H1 (cell line): ENCODE data around the gene NCOA1. TPM values are rescaled to one million over a fixed set of nuclear protein-coding genes. Genes with fewer than 3 reads are reported as not detected.

Source experiments
- FOSL1 ChIP-seq: IDR thresholded peaks from 2 replicates; pipeline ENCODE4 v1.6.1; 2011; ENCODE audit warnings: mild to moderate bottlenecking, low read depth, low read length, moderate library complexity; ENCODE audit not compliant: insufficient read depth
- HDAC2 ChIP-seq, 2 experiments: fragments of 300-600 bp in 1 of 2; sonication (generic) in 1 of 2; IDR thresholded peaks; 2 replicates each; pipeline ENCODE4 v1.6.1; 2011 to 2012; ENCODE audit warnings: low read depth in 2 of 2, low read length in 2 of 2, mild to moderate bottlenecking in 2 of 2, moderate library complexity in 2 of 2, borderline replicate concordance in 1 of 2, inconsistent platforms in 1 of 2
- POLR2A ChIP-seq, 2 experiments: IDR thresholded peaks; 1 replicate in 1 of 2; 2 replicates in 1 of 2; pipeline ENCODE4 v1.6.1; 2011; ENCODE audit warnings: low read depth in 2 of 2, low read length in 2 of 2, mild to moderate bottlenecking in 2 of 2; ENCODE audit errors: control extremely low read depth in 1 of 2
- RNF2 ChIP-seq: fragments of 200-900, 300-1000 bp; sonication (generic); IDR thresholded peaks from 2 replicates; pipeline ENCODE4 v1.7.1; 2016; ENCODE audit warnings: borderline replicate concordance, low read depth, mild to moderate bottlenecking, antibody characterized with exemption, low read length; ENCODE audit not compliant: poor library complexity, severe bottlenecking; ENCODE audit errors: missing control alignments
- SP1 ChIP-seq: IDR thresholded peaks from 2 replicates; pipeline ENCODE4 v1.6.1; 2011; ENCODE audit warnings: low read depth, low read length
- TAF1 ChIP-seq: IDR thresholded peaks from 2 replicates; pipeline ENCODE4 v1.6.1; 2011; ENCODE audit warnings: mild to moderate bottlenecking, low read depth, low read length
- TBP ChIP-seq: IDR thresholded peaks from 2 replicates; pipeline ENCODE4 v1.6.1; 2011; ENCODE audit warnings: low read depth, low read length, improper control_type of control experiment
- polyA plus RNA-seq, 7 experiments: library from polyadenylated mRNA; depleted of rRNA in 3 of 7; stranded (reverse) in 5 of 7; unstranded in 2 of 7; fragments of >200 nt in 5 of 7; fragments of 200-250 nt in 2 of 7; gene quantifications; 1 replicate in 5 of 7; 2 replicates in 1 of 7; 4 replicates in 1 of 7; pipeline versions ENCODE4 v1.2.1 to v1.2.3, GENCODE V29; 2011 to 2013; ENCODE audit warnings: missing spikeins in 2 of 7, mixed read lengths in 2 of 7
- total RNA-seq: library from RNA; stranded (reverse); fragmentation: NEBNext Ultra II Directional; extraction: Animal tissue kit (Norgen Biotek cat#: 25700); gene quantifications from 2 replicates; pipeline ENCODE4 v1.2.1, GENCODE V29; 2021
- TF ChIP-seq, protein P1 (sequence below): fragments of 300-600 bp; sonication (generic); IDR thresholded peaks from 2 replicates; pipeline ENCODE4 v1.7.1; 2012; ENCODE audit warnings: low read length, moderate library complexity, mild to moderate bottlenecking, inconsistent platforms; ENCODE audit not compliant: insufficient replicate concordance

NCOA1 gene
- total and polyA plus RNA-seq, 2 of the 8 experiments (the other 6 are each of a cell fraction or from before 2014, with no cell fraction given), result 12.8 to 17.9 TPM

GRCh38 chr2:24520175-24520574 is 29.1 kb downstream of the NCOA1 start (continued):
- TF ChIP-seq, protein P1, sequence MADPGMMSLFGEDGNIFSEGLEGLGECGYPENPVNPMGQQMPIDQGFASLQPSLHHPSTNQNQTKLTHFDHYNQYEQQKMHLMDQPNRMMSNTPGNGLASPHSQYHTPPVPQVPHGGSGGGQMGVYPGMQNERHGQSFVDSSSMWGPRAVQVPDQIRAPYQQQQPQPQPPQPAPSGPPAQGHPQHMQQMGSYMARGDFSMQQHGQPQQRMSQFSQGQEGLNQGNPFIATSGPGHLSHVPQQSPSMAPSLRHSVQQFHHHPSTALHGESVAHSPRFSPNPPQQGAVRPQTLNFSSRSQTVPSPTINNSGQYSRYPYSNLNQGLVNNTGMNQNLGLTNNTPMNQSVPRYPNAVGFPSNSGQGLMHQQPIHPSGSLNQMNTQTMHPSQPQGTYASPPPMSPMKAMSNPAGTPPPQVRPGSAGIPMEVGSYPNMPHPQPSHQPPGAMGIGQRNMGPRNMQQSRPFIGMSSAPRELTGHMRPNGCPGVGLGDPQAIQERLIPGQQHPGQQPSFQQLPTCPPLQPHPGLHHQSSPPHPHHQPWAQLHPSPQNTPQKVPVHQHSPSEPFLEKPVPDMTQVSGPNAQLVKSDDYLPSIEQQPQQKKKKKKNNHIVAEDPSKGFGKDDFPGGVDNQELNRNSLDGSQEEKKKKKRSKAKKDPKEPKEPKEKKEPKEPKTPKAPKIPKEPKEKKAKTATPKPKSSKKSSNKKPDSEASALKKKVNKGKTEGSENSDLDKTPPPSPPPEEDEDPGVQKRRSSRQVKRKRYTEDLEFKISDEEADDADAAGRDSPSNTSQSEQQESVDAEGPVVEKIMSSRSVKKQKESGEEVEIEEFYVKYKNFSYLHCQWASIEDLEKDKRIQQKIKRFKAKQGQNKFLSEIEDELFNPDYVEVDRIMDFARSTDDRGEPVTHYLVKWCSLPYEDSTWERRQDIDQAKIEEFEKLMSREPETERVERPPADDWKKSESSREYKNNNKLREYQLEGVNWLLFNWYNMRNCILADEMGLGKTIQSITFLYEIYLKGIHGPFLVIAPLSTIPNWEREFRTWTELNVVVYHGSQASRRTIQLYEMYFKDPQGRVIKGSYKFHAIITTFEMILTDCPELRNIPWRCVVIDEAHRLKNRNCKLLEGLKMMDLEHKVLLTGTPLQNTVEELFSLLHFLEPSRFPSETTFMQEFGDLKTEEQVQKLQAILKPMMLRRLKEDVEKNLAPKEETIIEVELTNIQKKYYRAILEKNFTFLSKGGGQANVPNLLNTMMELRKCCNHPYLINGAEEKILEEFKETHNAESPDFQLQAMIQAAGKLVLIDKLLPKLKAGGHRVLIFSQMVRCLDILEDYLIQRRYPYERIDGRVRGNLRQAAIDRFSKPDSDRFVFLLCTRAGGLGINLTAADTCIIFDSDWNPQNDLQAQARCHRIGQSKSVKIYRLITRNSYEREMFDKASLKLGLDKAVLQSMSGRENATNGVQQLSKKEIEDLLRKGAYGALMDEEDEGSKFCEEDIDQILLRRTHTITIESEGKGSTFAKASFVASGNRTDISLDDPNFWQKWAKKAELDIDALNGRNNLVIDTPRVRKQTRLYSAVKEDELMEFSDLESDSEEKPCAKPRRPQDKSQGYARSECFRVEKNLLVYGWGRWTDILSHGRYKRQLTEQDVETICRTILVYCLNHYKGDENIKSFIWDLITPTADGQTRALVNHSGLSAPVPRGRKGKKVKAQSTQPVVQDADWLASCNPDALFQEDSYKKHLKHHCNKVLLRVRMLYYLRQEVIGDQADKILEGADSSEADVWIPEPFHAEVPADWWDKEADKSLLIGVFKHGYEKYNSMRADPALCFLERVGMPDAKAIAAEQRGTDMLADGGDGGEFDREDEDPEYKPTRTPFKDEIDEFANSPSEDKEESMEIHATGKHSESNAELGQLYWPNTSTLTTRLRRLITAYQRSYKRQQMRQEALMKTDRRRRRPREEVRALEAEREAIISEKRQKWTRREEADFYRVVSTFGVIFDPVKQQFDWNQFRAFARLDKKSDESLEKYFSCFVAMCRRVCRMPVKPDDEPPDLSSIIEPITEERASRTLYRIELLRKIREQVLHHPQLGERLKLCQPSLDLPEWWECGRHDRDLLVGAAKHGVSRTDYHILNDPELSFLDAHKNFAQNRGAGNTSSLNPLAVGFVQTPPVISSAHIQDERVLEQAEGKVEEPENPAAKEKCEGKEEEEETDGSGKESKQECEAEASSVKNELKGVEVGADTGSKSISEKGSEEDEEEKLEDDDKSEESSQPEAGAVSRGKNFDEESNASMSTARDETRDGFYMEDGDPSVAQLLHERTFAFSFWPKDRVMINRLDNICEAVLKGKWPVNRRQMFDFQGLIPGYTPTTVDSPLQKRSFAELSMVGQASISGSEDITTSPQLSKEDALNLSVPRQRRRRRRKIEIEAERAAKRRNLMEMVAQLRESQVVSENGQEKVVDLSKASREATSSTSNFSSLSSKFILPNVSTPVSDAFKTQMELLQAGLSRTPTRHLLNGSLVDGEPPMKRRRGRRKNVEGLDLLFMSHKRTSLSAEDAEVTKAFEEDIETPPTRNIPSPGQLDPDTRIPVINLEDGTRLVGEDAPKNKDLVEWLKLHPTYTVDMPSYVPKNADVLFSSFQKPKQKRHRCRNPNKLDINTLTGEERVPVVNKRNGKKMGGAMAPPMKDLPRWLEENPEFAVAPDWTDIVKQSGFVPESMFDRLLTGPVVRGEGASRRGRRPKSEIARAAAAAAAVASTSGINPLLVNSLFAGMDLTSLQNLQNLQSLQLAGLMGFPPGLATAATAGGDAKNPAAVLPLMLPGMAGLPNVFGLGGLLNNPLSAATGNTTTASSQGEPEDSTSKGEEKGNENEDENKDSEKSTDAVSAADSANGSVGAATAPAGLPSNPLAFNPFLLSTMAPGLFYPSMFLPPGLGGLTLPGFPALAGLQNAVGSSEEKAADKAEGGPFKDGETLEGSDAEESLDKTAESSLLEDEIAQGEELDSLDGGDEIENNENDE, result no peak
- TF ChIP-seq SP1 (no peak), TBP (no peak), HDAC2 (IDR thresholded peaks at IDR 0.05; ENCODE audit: borderline replicate concordance in 1 of 2, low read depth in 2 of 2, low read length in 2 of 2) (no peak), FOSL1 (no peak), TAF1 (no peak), POLR2A (IDR thresholded peaks at IDR 0.05; ENCODE audit: control extremely low read depth in 1 of 2, low read depth in 2 of 2, low read length in 2 of 2) (no peak), RNF2 (no peak)
